ENCODE data around the gene METTL26. TPM values are rescaled to one million over a fixed set of nuclear protein-coding genes. Genes with fewer than 3 reads are reported as not detected.

METTL26 gene
- polyA plus RNA-seq, 2 of the 4 experiments (the other 2 are of a cell fraction), result 47.2 to 78.3 TPM

GRCh38 chr16:654034-654433, 17.9 kb upstream of the METTL26 start:
- no peak for FAIRE-seq
- TF ChIP-seq CHD2 (IDR thresholded peaks at IDR 0.05; ENCODE audit: low read length, partially characterized antibody) (no peak), E2F6 (IDR thresholded peaks at IDR 0.05; ENCODE audit: borderline replicate concordance, low read depth) (no peak), SREBF2 (IDR thresholded peaks at IDR 0.05) (no peak), ESRRA (IDR thresholded peaks at IDR 0.05; ENCODE audit: borderline replicate concordance, low read length) (no peak), BCL3 (IDR thresholded peaks at IDR 0.05) (no peak), RNF2 (IDR thresholded peaks at IDR 0.05; ENCODE audit: borderline replicate concordance, low read depth) (no peak), HOXA7 (CRISPR knock-in tag; IDR thresholded peaks at IDR 0.05) (no peak), TFCP2L1 (CRISPR knock-in tag; IDR thresholded peaks at IDR 0.05) (no peak), SMC3 (IDR thresholded peaks at IDR 0.05) (no peak), MAZ (IDR thresholded peaks at IDR 0.05; ENCODE audit: borderline replicate concordance, low read depth, low read length) (no peak), NFE2L2 (conservative IDR thresholded peaks at IDR 0.05; ENCODE audit: low read length) (no peak), BHLHE40 (IDR thresholded peaks at IDR 0.05; ENCODE audit: low read depth, low read length) (no peak)

GRCh38 chr16:652454-653305, 16.6 kb upstream of the METTL26 start:
- no peaks in the 10 kb centered on the region for H3K9me3 ChIP-seq
- no peak overlapping the region for H3K27ac ChIP-seq
- ATAC-seq (no peak), FAIRE-seq (no peak), DNase-seq (ENCODE audit: low read depth in 1 of 2, low spot score in 1 of 2) (no peak)
- H3K4me2 ChIP-seq, result no peak overlapping the region
- peaks cover 15% of the 10 kb centered on the region for H3K4me1 ChIP-seq
- TF ChIP-seq HES2 (IDR thresholded peaks at IDR 0.05) (no peak), MYC (IDR thresholded peaks at IDR 0.05; ENCODE audit: borderline replicate concordance, low read length) (no peak), BHLHE40 (IDR thresholded peaks at IDR 0.05; ENCODE audit: low read depth, low read length) (no peak), RFX5 (IDR thresholded peaks at IDR 0.05) (no peak), BCL3 (IDR thresholded peaks at IDR 0.05) (no peak), MAZ (IDR thresholded peaks at IDR 0.05; ENCODE audit: borderline replicate concordance, low read depth, low read length) (no peak)
- H3K4me3 ChIP-seq, result no peak overlapping the region
- CTCF ChIA-PET, result interaction anchor here (1.0 to 6.1 kb wide), 6 partner anchors 7 to 23 kb away, joined by 3 to 64 read pairs (median 7); partner anchors contain the start of genes METTL26 and RHOT2
- 89% methylated on average over 26 of the region's 28 CpGs for WGBS (ENCODE audit: missing lambda C conversion rate)
- POLR2A ChIA-PET, result no interaction called here

More at GRCh38 chr16:654034-654433, 17.9 kb upstream of the METTL26 start:
- no peak for DNase-seq (ENCODE audit: low read depth in 1 of 2, low spot score in 1 of 2)
- CTCF ChIA-PET, result interaction anchor here (0.6 to 4.1 kb wide), 6 partner anchors 9 to 75 kb away, joined by 3 to 16 read pairs (median 4); partner anchors contain the start of genes METTL26 and RHOT2
- H3K4me2 ChIP-seq, result no peak overlapping the region
- H3K4me1 ChIP-seq, result peaks cover 6% of the 10 kb centered on the region; the same call in 2 of the 3 replicates
- POLR2A ChIA-PET, result no interaction called here
- H3K4me3 ChIP-seq, result no peak overlapping the region
- ATAC-seq, result no peak
- 90% methylated on average over 12 of the region's 12 CpGs for WGBS (ENCODE audit: missing lambda C conversion rate)
- no peak overlapping the region for H3K27ac ChIP-seq
- no peaks in the 10 kb centered on the region for H3K9me3 ChIP-seq

GRCh38 chr16:651844-652243, 15.7 kb upstream of the METTL26 start:
- ATAC-seq, result no peak
- H3K9me3 ChIP-seq, result no peaks in the 10 kb centered on the region
- no peak overlapping the region for H3K27ac ChIP-seq
- FAIRE-seq, result no peak
- H3K4me3 ChIP-seq, result no peak overlapping the region
- ChIA-PET POLR2A (no interaction called here), CTCF (interaction anchor here (2.3 to 6.1 kb wide), 3 partner anchors 8 to 16 kb away, joined by 10 to 64 read pairs (median 16); partner anchors contain the start of gene RHOT2)
- DNase-seq (ENCODE audit: low read depth in 1 of 2, low spot score in 1 of 2), result no peak
- no peak overlapping the region for H3K4me2 ChIP-seq
- 84% methylated on average over 6 of the region's 22 CpGs for WGBS (ENCODE audit: missing lambda C conversion rate)
- H3K4me1 ChIP-seq, result peaks cover 21% of the 10 kb centered on the region
- TF ChIP-seq BHLHE40 (IDR thresholded peaks at IDR 0.05; ENCODE audit: low read depth, low read length) (no peak), POLR2AphosphoS2 (conservative IDR thresholded peaks at IDR 0.05; ENCODE audit: low read length) (no peak), HOXB13 (CRISPR knock-in tag; IDR thresholded peaks at IDR 0.05; ENCODE audit: low read depth) (no peak), RNF2 (IDR thresholded peaks at IDR 0.05; ENCODE audit: borderline replicate concordance, low read depth) (no peak), CTCF (IDR thresholded peaks at IDR 0.05) (no peak), USF2 (IDR thresholded peaks at IDR 0.05) (no peak), CHD2 (IDR thresholded peaks at IDR 0.05; ENCODE audit: low read length, partially characterized antibody) (no peak), ZFP36 (IDR thresholded peaks at IDR 0.05; ENCODE audit: borderline replicate concordance, partially characterized antibody) (no peak), MAX (IDR thresholded peaks at IDR 0.05) (no peak), JUN (IDR thresholded peaks at IDR 0.05) (no peak), FOSB (CRISPR knock-in tag; IDR thresholded peaks at IDR 0.05) (no peak), CBX8 (IDR thresholded peaks at IDR 0.05) (no peak), GATA3 (IDR thresholded peaks at IDR 0.05; ENCODE audit: borderline replicate concordance) (no peak), MYC (IDR thresholded peaks at IDR 0.05; ENCODE audit: borderline replicate concordance, low read length) (no peak), CEBPB (IDR thresholded peaks at IDR 0.05) (no peak)

All from A549 (cell line).